AG10803 (cell line): ENCODE measurements around the gene MBNL2.

Experiments used
- DNase-seq: peaks from one replicate; pipeline ENCODE4 v3.0.0; 2010; ENCODE audit warnings: low read depth
- H3K4me3 ChIP-seq: 2 replicates; pipeline ENCODE4 v1.5.1; 2011; ENCODE audit warnings: mild to moderate bottlenecking, low read length, control low read depth
- CTCF ChIP-seq: conservative IDR thresholded peaks from 2 replicates; pipeline ENCODE4 v1.5.1; 2011; ENCODE audit warnings: mild to moderate bottlenecking, low read length, control low read depth, inconsistent platforms

The MBNL2 gene

GRCh38 chr13:97317933-97318332 lies 95.8 kb downstream of the MBNL2 start:
- no peak overlapping the region for H3K4me3 ChIP-seq
- no peak for DNase-seq
- TF ChIP-seq CTCF = no peak

- peak; percentile 29 for DNase-seq
- no peak overlapping the region for H3K4me3 ChIP-seq
- TF ChIP-seq CTCF = no peak
Measured at GRCh38 chr13:97318532-97318931, 96.4 kb downstream of the MBNL2 start.

- DNase-seq = no peak
- TF ChIP-seq CTCF = no peak
- no peak overlapping the region for H3K4me3 ChIP-seq
Measured at GRCh38 chr13:97319113-97319720, 97.1 kb downstream of the MBNL2 start.

GRCh38 chr13:97321101-97321500 lies 99.0 kb downstream of the MBNL2 start:
- no peak for DNase-seq

DNA sequence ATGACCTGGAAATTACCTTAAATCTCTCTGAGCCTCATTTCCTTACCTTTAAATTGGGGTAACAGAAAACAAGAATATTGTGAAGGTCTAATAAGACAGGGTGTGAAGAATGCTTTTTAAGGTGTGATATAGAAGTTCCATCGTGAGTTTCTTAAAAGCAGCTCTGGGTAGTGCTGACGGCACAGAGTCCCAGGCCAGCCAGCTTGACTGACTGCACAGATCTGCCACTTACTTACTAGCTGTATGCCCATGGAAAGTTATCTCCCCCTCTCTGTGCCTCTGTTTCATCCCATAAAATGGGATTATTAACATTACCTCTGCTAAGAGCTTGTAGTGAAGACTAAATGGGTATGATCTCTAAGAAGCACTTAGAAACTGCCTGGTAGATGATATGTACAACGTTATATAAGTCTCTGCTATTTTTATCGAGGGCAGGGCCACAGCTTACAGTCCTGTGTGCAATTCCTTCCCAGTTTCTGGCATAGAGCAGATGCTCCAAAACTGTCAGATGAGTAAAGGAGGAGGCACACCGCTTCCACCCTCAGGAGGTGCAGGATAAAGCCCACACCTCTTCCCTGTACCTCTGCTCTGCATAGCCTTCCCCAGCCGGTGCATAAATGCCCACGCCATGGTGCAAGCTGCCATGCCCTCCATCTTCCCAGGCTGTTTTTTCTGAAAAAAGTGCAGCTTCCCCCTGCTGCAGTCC lies 99.6 kb downstream of the MBNL2 start:
- H3K4me3 ChIP-seq = no peak overlapping the region
- no peak for DNase-seq
- no peak for TF ChIP-seq CTCF

More at GRCh38 chr13:97321101-97321500, 99.0 kb downstream of the MBNL2 start:
- TF ChIP-seq CTCF = no peak
- no peak overlapping the region for H3K4me3 ChIP-seq

GRCh38 chr13:97322740-97323342 lies 100.7 kb downstream of the MBNL2 start:
- no peak for TF ChIP-seq CTCF
- peak; percentile 56 for DNase-seq
- no peak overlapping the region for H3K4me3 ChIP-seq

DNA sequence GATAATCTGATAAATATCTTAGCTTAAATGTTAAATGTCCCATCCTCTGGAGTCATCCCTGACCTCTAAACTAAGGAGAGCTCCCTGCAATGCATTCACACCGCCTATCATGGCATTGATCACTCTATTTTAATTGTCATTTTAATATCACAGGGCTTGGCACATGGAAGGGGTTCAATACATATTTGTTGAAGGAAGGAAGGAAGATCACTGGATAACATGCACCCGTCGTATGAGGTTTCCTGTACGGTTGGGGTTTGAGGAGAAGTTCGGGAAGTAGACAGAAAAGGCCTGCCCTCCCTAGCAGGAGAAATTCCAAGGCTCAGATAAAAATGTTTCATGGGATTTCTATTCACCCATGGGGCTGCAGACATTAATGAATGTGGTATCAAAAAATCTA lies 102.0 kb downstream of the MBNL2 start:
- no peak for TF ChIP-seq CTCF
- H3K4me3 ChIP-seq = no peak overlapping the region
- no peak for DNase-seq
